ENCODE data around the gene FALEC. TPM values are rescaled to one million over a fixed set of nuclear protein-coding genes. Genes with fewer than 3 reads are reported as not detected.

FALEC gene
- total RNA-seq, 6 experiments from 2014 or later = not detected

GRCh38 chr1:150574260-150575071 is 58.9 kb downstream of the FALEC start:
- TF ChIP-seq POLR2A (IDR thresholded peaks at IDR 0.05) (peak; percentile 68), CTCF (IDR thresholded peaks at IDR 0.05) (no peak)
- DNase-seq (no peak), ATAC-seq (no peak)
- Histone ChIP-seq H3K9me3 (no peaks in the 10 kb centered on the region), H3K4me1 (peaks cover 0 to 49% (median 20%) of the 10 kb centered on the region in 4 donors), H3K27me3 (no peaks in the 10 kb centered on the region), H3K27ac (peak overlapping the region; percentile 96 to 99 (median 99)), H3K36me3 (peaks cover 22 to 55% (median 43%) of the 10 kb centered on the region in 4 donors), H3K4me3 (peak overlapping the region; percentile 61 to 99 (median 63))
- intact Hi-C loops (cut with DNase I) = loop anchor here (5.0 kb wide), 2 partner anchors 38 to 48 kb away; no protein-coding TSS in a partner anchor
- WGBS (ENCODE audit: insufficient coverage, low coverage, low lambda C conversion rate, missing lambda C conversion rate) = 23% methylated on average over 6 of the region's 6 CpGs

- Histone ChIP-seq H3K27ac (peak overlapping the region; percentile 96 to 99 (median 99)), H3K9me3 (no peaks in the 10 kb centered on the region), H3K4me1 (peaks cover 0 to 45% (median 17%) of the 10 kb centered on the region in 4 donors), H3K36me3 (peaks cover 22 to 55% (median 43%) of the 10 kb centered on the region in 4 donors), H3K4me3 (peak overlapping the region; percentile 61 to 99 (median 63)), H3K27me3 (no peaks in the 10 kb centered on the region)
- TF ChIP-seq POLR2A (IDR thresholded peaks at IDR 0.05) = peak; percentile 59
- no peak for TF ChIP-seq CTCF (IDR thresholded peaks at IDR 0.05)
- 10% methylated on average over 4 of the region's 4 CpGs for WGBS (ENCODE audit: insufficient coverage, low coverage, low lambda C conversion rate, missing lambda C conversion rate)
- no peak for DNase-seq
- peak in 1 of 4 donors; percentile 4 for ATAC-seq
- intact Hi-C loops (cut with DNase I) = loop anchor here in 1 of 2 donors (5.0 kb wide), 1 partner anchor 37 kb away; no protein-coding TSS in a partner anchor
Measured at GRCh38 chr1:150575072-150575489, 59.5 kb downstream of the FALEC start.

GRCh38 chr1:150575518-150576366 is 60.2 kb downstream of the FALEC start:
- DNase-seq = no peak
- TF ChIP-seq POLR2A (IDR thresholded peaks at IDR 0.05) (peak; percentile 56), CTCF (IDR thresholded peaks at IDR 0.05) (no peak)
- H3K4me1 ChIP-seq = peaks cover 0 to 43% (median 16%) of the 10 kb centered on the region in 4 donors
- peak; percentile 2 to 41 (median 34) for ATAC-seq
- H3K27me3 ChIP-seq = no peaks in the 10 kb centered on the region
- H3K36me3 ChIP-seq = peaks cover 22 to 55% (median 43%) of the 10 kb centered on the region in 4 donors
- intact Hi-C loops (cut with DNase I) = loop anchor here in 1 of 2 donors (5.0 kb wide), 1 partner anchor 37 kb away; no protein-coding TSS in a partner anchor
- peak overlapping the region; percentile 61 to 99 (median 63) for H3K4me3 ChIP-seq
- peak overlapping the region; percentile 96 to 99 (median 99) for H3K27ac ChIP-seq
- H3K9me3 ChIP-seq = no peaks in the 10 kb centered on the region
- WGBS (ENCODE audit: insufficient coverage, low coverage, low lambda C conversion rate, missing lambda C conversion rate) = 18% methylated on average over 1 of the region's 1 CpG

GRCh38 chr1:150576367-150576711 is 60.8 kb downstream of the FALEC start:
- peak overlapping the region; percentile 96 to 99 (median 99) for H3K27ac ChIP-seq
- DNase-seq (no peak), ATAC-seq (no peak)
- TF ChIP-seq CTCF (IDR thresholded peaks at IDR 0.05) = no peak
- TF ChIP-seq POLR2A (IDR thresholded peaks at IDR 0.05) = no peak
- WGBS (ENCODE audit: insufficient coverage, low coverage, low lambda C conversion rate, missing lambda C conversion rate) = 0% methylated on average over 4 of the region's 4 CpGs
- peaks cover 22 to 55% (median 43%) of the 10 kb centered on the region in 4 donors for H3K36me3 ChIP-seq
- peaks cover 0 to 39% (median 14%) of the 10 kb centered on the region in 4 donors for H3K4me1 ChIP-seq
- intact Hi-C loops (cut with DNase I) = loop anchor here in 1 of 2 donors (5.0 kb wide), 1 partner anchor 36 kb away; no protein-coding TSS in a partner anchor
- no peaks in the 10 kb centered on the region for H3K9me3 ChIP-seq
- no peaks in the 10 kb centered on the region for H3K27me3 ChIP-seq
- peak overlapping the region; percentile 61 to 99 (median 63) for H3K4me3 ChIP-seq

All from right lobe of liver (tissue), 6 donors.